ENCODE measurements around the gene C1QTNF1.

Gene C1QTNF1

GRCh38 chr17:78992542-78993212 lies 31.3 kb upstream of the C1QTNF1 start:
- DNase-seq (ENCODE audit: low read depth) = no peak

- DNase-seq (ENCODE audit: low read depth) = no peak
These were observed 30.6 kb upstream of the C1QTNF1 start for GRCh38 chr17:78993241-78993956.

- no peak for DNase-seq (ENCODE audit: low read depth)
These were observed 29.8 kb upstream of the C1QTNF1 start for GRCh38 chr17:78993981-78994671.

GRCh38 chr17:78995022-78995760 lies 28.8 kb upstream of the C1QTNF1 start:
- no peak for DNase-seq (ENCODE audit: low read depth)

GRCh38 chr17:78995761-78996451 lies 28.1 kb upstream of the C1QTNF1 start:
- DNase-seq (ENCODE audit: low read depth) = no peak

- DNase-seq (ENCODE audit: low read depth) = no peak
These were observed 27.2 kb upstream of the C1QTNF1 start for GRCh38 chr17:78996781-78997201.

- DNase-seq (ENCODE audit: low read depth) = no peak
These were observed 26.7 kb upstream of the C1QTNF1 start for GRCh38 chr17:78997231-78997741.

GRCh38 chr17:78997881-78998280 lies 26.1 kb upstream of the C1QTNF1 start:
- no peak for DNase-seq (ENCODE audit: low read depth)

- no peak for DNase-seq (ENCODE audit: low read depth)
These were observed 25.5 kb upstream of the C1QTNF1 start for GRCh38 chr17:78998311-78999055.

GRCh38 chr17:78999056-78999768 lies 24.8 kb upstream of the C1QTNF1 start:
- DNase-seq (ENCODE audit: low read depth) = no peak

GRCh38 chr17:78999947-79000395 lies 24.0 kb upstream of the C1QTNF1 start:
- no peak for DNase-seq (ENCODE audit: low read depth)

GRCh38 chr17:79000396-79001189 lies 23.4 kb upstream of the C1QTNF1 start:
- DNase-seq (ENCODE audit: low read depth) = no peak

GRCh38 chr17:79001190-79002020 lies 22.6 kb upstream of the C1QTNF1 start:
- no peak for DNase-seq (ENCODE audit: low read depth)

- DNase-seq (ENCODE audit: low read depth) = no peak
These were observed 21.7 kb upstream of the C1QTNF1 start for GRCh38 chr17:79002291-79002690.

GRCh38 chr17:79002796-79003593 lies 21.0 kb upstream of the C1QTNF1 start:
- DNase-seq (ENCODE audit: low read depth) = no peak

GRCh38 chr17:79003661-79004411 lies 20.1 kb upstream of the C1QTNF1 start:
- DNase-seq (ENCODE audit: low read depth) = no peak
